PC-9 (cell line): ENCODE data around the gene CHSY3.

ENCODE experiments used
- CTCF ChIP-seq: fragments of 200-600 bp; sonication (generic); conservative IDR thresholded peaks from 2 replicates; pipeline ENCODE4 v1.6.1; 2017; ENCODE audit warnings: mixed run types, antibody characterized with exemption, mild to moderate bottlenecking, moderate library complexity
- EZH2 ChIP-seq: fragments of 200-600 bp; sonication (generic); IDR thresholded peaks from 2 replicates; pipeline ENCODE4 v1.8.0; 2017; ENCODE audit warnings: antibody characterized with exemption, low read depth

- TF ChIP-seq CTCF, result no peak
- TF ChIP-seq EZH2, result no peak
Observed at GRCh38 chr5:130112246-130112645, 208.0 kb downstream of the CHSY3 start.
